Stomach (tissue), 9 donors: ENCODE measurements around the gene IRS2. TPM values are rescaled to one million over a fixed set of nuclear protein-coding genes. Genes with fewer than 3 reads are reported as not detected.
A peak's percentile ranks its signal among the peaks of the same experiment; 100 is the strongest.

Experiments used
- DNase-seq, 2 donors: peaks; one replicate each; pipeline versions ENCODE4 v3.0.0 to v3.0.0-alpha.2; 2013 to 2019
- H3K27ac ChIP-seq, 5 donors: fragments of 200-600 bp in 4 of 5; sonication (generic) in 4 of 5; one replicate each; pipeline ENCODE4 v1.5.1; 2013 to 2019; ENCODE audit warnings: mild to moderate bottlenecking in 1 of 5, moderate library complexity in 1 of 5
- H3K27me3 ChIP-seq, 3 donors: fragments of 200-600 bp; sonication (generic); one replicate each; pipeline ENCODE4 v1.5.1; 2017 to 2019; ENCODE audit warnings: mixed run types in 1 of 3
- H3K36me3 ChIP-seq, 4 donors: fragments of 200-600 bp; sonication (generic); 1 replicate in 3 of 4; 2 replicates in 1 of 4; pipeline ENCODE4 v1.5.1; 2016 to 2019
- H3K4me1 ChIP-seq, 4 donors: fragments of 200-600 bp; sonication (generic); one replicate each; pipeline ENCODE4 v1.5.1; 2016 to 2019
- H3K4me3 ChIP-seq, 4 donors: fragments of 200-600 bp; sonication (generic) in 3 of 4; one replicate each; pipeline ENCODE4 v1.5.1; 2016 to 2019; ENCODE audit warnings: mild to moderate bottlenecking in 1 of 4
- H3K9me3 ChIP-seq, 4 donors: fragments of 200-600 bp; sonication (generic); one replicate each; pipeline ENCODE4 v1.5.1; 2016 to 2019
- CTCF ChIP-seq, 7 experiments: fragments of 450-650 bp in 4 of 7; fragments of 200-600 bp in 3 of 7; sonication (generic) in 3 of 7; IDR thresholded peaks; one replicate each; pipeline ENCODE4 v1.5.1; 2016 to 2019; ENCODE audit warnings: antibody characterized with exemption in 7 of 7, control low read depth in 2 of 7, mild to moderate bottlenecking in 1 of 7
- EP300 ChIP-seq: sonication (generic); formaldehyde crosslinking; IDR thresholded peaks from one replicate; pipeline ENCODE4 v1.6.1; 2017; ENCODE audit warnings: antibody characterized with exemption
- POLR2A ChIP-seq, 4 donors: fragments of 450-650 bp; IDR thresholded peaks; one replicate each; pipeline ENCODE4 v1.6.1; 2016; ENCODE audit warnings: antibody characterized with exemption in 4 of 4, control low read depth in 2 of 4, mild to moderate bottlenecking in 1 of 4, moderate library complexity in 1 of 4
- POLR2AphosphoS5 ChIP-seq, 3 donors: sonication (generic); formaldehyde crosslinking; IDR thresholded peaks; one replicate each; pipeline ENCODE4 v1.6.1; 2016; ENCODE audit warnings: antibody characterized with exemption in 3 of 3
- WGBS, 5 donors: extraction: QIAGEN DNeasy Blood & Tissue Kit in 3 of 5; methylation state at CpG; one replicate each; pipeline versions ENCODE4 v1.1.5 to v1.1.7; 2013 to 2018; 5-methylcytosine and 5-hydroxymethylcytosine counted together
- intact Hi-C: fragments of 100-400 bp; cut with DNase I; formaldehyde crosslinking; loops from one replicate; pipeline ENCODE4 v1.15.1; 2023; ENCODE audit warnings: low total_unique reads
- polyA plus RNA-seq, 3 donors: library from polyadenylated mRNA; stranded (reverse); fragments of 200-250 nt; gene quantifications; one replicate each; pipeline ENCODE4 v1.2.3, GENCODE V29; 2013
- total RNA-seq, 5 donors: library from RNA; depleted of rRNA; stranded (reverse); fragments of >200 nt; gene quantifications; one replicate each; pipeline versions ENCODE4 v1.1.0 to v1.2.3, GENCODE V29; 2014 to 2016
- donor health status: healthy with polysubstance abuse.
- donor health status: Bipolar disorder and iron deficiency.
- donor health status: healthy.

IRS2 gene
- total and polyA plus RNA-seq, 8 donors, result 2.7 to 24.1 (median 11.4) TPM

DNA sequence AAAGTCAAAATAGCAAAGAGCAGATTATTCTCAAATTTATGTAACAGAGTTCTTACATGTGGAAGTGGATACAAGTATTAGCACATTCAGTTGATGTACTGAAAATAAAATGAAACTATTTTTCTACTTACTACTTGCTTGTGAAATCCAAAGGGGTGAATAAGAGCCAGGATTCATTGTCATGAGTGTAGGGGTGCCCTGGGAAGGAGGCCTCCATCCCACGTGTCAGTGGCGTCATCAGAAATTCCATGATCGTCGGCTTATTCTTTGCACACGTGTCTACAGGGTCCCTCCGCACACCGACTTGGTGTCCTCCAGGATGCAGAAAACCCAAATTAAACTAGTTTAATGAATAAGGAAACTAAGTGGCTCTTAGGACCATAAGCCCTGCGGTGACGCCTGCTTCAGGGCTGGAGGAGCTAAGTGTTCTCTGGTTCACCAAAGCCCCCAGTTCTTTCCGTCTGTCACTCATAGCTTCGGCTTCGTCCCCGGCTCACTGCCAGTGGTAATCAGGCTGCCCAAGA is 55.5 kb downstream of the IRS2 start:
- Histone ChIP-seq H3K9me3 (no peaks in the 10 kb centered on the region), H3K4me3 (no peak overlapping the region), H3K4me1 (peaks cover 0 to 11% (median 3%) of the 10 kb centered on the region in 4 donors), H3K27ac (no peak overlapping the region), H3K36me3 (no peaks in the 10 kb centered on the region), H3K27me3 (peaks cover 0 to 15% (median 0%) of the 10 kb centered on the region in 3 donors)
- 93 to 97% (median 94%) methylated on average over 13 of the region's 13 CpGs for WGBS, 5 donors
- intact Hi-C loops, result no loop called here
- no peak for TF ChIP-seq EP300
- TF ChIP-seq POLR2AphosphoS5 (IDR thresholded peaks at IDR 0.05), result no peak
- no peak for TF ChIP-seq POLR2A (IDR thresholded peaks at IDR 0.05)
- TF ChIP-seq CTCF (IDR thresholded peaks at IDR 0.05), result no peak
- no peak for DNase-seq

- 54 to 67% (median 59%) methylated on average over 17 of the region's 17 CpGs for WGBS, 5 donors
- DNase-seq, result peak in 1 of 2 donors; percentile 32
- intact Hi-C loops, result no loop called here
- H3K9me3 ChIP-seq, result no peaks in the 10 kb centered on the region
- H3K27ac ChIP-seq, result no peak overlapping the region
- no peaks in the 10 kb centered on the region for H3K36me3 ChIP-seq
- H3K4me1 ChIP-seq, result peaks cover 0 to 11% (median 3%) of the 10 kb centered on the region in 4 donors
- TF ChIP-seq POLR2A (IDR thresholded peaks at IDR 0.05) (no peak), CTCF (IDR thresholded peaks at IDR 0.05) (no peak), POLR2AphosphoS5 (IDR thresholded peaks at IDR 0.05) (no peak)
- H3K27me3 ChIP-seq, result peaks cover 0 to 15% (median 0%) of the 10 kb centered on the region in 3 donors
- H3K4me3 ChIP-seq, result no peak overlapping the region
Measured at GRCh38 chr13:109728791-109729731, 57.3 kb downstream of the IRS2 start.

DNA sequence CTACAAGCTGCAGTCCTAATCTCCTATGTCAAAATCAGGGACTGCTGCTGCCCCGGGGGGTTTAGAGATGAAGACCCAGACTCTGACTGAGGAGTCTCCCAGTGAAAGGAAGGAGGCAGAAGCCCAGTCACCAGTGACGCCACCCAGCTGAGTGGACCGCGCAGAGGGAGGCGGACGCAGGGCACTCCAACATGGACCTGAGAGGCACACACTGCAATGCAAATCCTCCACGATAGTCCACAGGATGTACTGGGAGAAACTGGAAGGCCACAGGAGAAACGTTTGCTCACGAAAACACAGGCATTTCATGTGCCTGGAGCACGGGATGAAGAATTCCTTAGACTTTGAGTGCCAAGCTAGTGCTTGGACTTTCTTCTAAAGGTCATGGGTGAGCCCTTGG is 58.3 kb downstream of the IRS2 start:
- 74 to 90% (median 85%) methylated on average over 9 to 10 of the region's 10 CpGs for WGBS, 5 donors
- TF ChIP-seq EP300 (no peak), POLR2AphosphoS5 (IDR thresholded peaks at IDR 0.05) (no peak), CTCF (IDR thresholded peaks at IDR 0.05) (no peak), POLR2A (IDR thresholded peaks at IDR 0.05) (no peak)
- intact Hi-C loops, result no loop called here

GRCh38 chr13:109727251-109727650 is 59.1 kb downstream of the IRS2 start:
- Histone ChIP-seq H3K4me1 (peaks cover 0 to 11% (median 3%) of the 10 kb centered on the region in 4 donors), H3K27ac (no peak overlapping the region), H3K27me3 (peaks cover 0 to 15% (median 0%) of the 10 kb centered on the region in 3 donors), H3K9me3 (no peaks in the 10 kb centered on the region), H3K36me3 (no peaks in the 10 kb centered on the region), H3K4me3 (no peak overlapping the region)
- DNase-seq, result peak in 1 of 2 donors; percentile 59
- intact Hi-C loops, result no loop called here
- 59 to 78% (median 76%) methylated on average over 5 of the region's 5 CpGs for WGBS, 5 donors
- TF ChIP-seq EP300, result no peak
- TF ChIP-seq POLR2AphosphoS5 (IDR thresholded peaks at IDR 0.05), result no peak
- TF ChIP-seq POLR2A (IDR thresholded peaks at IDR 0.05), result no peak
- no peak for TF ChIP-seq CTCF (IDR thresholded peaks at IDR 0.05)

More for the DNA sequence above, 58.3 kb downstream of the IRS2 start:
- H3K27ac ChIP-seq, result no peak overlapping the region
- H3K27me3 ChIP-seq, result peaks cover 0 to 15% (median 0%) of the 10 kb centered on the region in 3 donors
- DNase-seq, result no peak
- no peaks in the 10 kb centered on the region for H3K9me3 ChIP-seq
- H3K4me3 ChIP-seq, result no peak overlapping the region
- H3K36me3 ChIP-seq, result no peaks in the 10 kb centered on the region
- peaks cover 0 to 11% (median 3%) of the 10 kb centered on the region in 4 donors for H3K4me1 ChIP-seq
